Measurements from ENCODE around the gene PGA4.
"Not testable (repeated sequence)": the region's sequence is repeated elsewhere in the genome, so short reads cannot be mapped to it uniquely, and the experiment has no call there.

Gene PGA4

GRCh38 chr11:61250796-61251765 lies 28.9 kb downstream of the PGA4 start:
- DNase-seq (ENCODE audit: low read depth) = not testable (repeated sequence)

- DNase-seq (ENCODE audit: low read depth) = not testable (repeated sequence)
Observed at GRCh38 chr11:61252332-61252731, 30.2 kb downstream of the PGA4 start.

DNA sequence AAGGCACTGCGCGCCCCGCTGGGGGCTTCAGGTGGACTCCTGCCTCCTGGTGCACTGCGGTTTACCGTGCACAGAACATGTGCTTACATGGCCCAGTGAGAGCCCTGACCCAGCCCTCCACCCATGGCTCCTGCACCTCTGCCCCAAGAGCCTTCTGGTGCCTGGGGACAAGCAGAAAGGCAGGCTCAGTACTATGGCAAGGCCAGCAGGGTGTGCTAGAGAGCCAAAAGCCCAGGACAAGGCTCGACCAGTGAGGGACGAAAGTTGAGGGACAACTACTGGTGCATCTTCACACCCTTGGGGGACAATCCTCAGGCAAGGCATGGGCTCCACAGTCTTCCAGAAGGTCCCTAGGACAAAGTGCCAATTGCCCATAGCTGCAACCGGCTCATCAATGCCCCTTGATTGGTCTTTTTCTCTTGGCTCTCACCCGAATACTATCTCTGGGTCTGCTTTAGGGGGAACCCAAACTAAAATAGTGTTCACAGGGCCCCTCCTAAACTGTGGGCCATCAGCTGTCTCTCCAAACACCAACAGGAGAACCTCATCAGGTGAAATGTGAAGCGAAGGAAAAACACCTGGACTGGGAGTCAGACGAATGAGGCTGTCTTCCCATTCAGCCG lies 32.4 kb downstream of the PGA4 start:
- DNase-seq (ENCODE audit: low read depth) = peak; percentile 23

DNA sequence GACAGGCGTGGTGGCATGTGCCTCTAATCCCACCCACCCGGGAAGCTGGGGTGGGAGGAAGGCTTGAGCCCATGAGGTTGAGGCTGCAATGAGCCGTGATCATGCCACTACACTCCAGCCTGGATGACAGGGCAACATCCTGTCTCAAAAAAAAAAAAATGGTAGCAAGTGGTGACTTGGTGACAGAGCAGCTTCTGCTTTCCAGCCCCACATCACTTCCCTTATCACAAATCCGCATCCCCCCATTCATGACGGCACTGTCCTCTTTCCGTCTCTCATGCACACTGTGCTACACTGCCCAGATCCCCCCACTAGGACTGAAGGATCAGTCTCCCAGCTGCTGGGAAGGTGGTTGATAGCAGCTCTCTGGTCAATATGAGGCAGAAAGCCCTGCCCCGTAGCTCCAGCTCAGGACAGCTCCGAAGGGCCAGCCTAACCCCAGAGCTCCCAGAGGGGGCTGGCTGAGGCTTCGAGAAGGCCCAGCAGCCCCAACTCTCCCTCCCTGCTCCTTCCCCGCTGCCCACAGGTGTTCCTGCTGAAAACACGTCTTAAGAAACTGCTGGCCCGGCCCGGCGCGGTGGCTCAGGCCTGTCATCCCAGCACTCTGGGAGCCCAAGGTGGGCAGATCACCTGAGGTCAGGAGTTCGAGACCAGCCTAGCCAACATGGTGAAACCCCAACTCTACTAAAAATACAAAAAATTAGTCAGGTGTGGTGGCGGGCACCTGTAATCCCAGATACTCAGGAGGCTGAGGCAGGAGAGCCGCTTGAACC lies 34.7 kb downstream of the PGA4 start:
- no peak for DNase-seq (ENCODE audit: low read depth)

GRCh38 chr11:61258546-61258945 lies 36.4 kb downstream of the PGA4 start:
- no peak for DNase-seq (ENCODE audit: low read depth)

DNA sequence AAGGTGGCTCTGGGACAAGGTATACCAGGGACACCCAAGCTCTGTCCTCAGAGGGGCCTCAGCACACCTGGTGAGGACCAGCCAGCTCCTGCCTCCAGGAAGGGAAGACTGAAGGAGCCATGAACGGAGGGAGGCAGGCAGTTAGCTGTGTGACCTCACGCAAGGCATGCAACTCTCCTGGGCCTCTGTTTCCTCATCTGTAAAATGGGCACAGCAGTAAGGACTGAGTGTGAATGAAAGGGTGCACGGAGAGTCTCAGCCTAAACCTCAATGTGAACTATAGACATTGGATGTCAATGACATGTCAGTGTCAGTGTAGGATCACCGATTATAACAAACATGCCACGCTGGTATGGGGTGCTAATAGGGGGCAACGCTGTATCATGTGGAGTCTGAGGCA lies 37.2 kb downstream of the PGA4 start:
- no peak for DNase-seq (ENCODE audit: low read depth)

DNA sequence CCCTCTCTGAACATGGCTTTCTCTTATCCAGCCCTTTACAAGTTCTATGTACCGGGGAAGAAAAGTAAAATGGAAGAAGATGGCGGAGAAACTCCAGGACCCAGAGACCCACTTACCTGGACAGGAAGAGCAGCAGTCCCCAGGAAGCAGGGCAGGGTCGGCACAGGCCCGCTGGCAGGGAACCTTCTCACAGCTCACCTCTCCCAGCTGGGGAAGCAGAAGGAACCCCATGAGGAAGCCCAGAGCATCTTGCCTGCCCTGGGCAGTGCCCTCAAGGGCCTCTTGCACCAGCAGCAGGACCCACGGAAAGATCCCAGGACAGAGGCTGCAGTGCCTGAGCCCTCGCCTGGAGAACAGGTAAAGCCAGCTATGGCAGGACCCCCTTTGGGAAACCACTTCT lies 42.2 kb downstream of the PGA4 start:
- DNase-seq (ENCODE audit: low read depth) = no peak

GRCh38 chr11:61264795-61265194 lies 42.6 kb downstream of the PGA4 start:
- DNase-seq (ENCODE audit: low read depth) = no peak

DNA sequence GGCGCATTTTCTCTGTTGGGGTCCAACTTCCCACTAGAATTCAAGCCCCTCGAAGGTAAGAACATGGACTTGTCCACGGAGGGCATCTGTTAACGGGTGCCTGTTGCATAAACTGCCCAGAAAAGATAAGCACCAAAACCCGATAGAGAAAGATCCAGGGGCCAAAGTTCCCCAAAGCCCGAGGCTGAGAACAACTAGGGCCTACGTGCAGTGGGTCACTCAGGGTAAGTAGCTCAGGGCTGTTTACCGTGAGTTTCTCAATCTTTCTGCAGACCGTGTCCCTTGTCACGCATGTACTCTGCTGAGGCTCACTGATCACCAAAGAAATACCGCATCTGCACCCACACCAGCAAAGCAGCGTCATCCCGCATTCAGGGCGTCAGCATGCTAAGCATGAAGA lies 43.2 kb downstream of the PGA4 start:
- no peak for DNase-seq (ENCODE audit: low read depth)

DNA sequence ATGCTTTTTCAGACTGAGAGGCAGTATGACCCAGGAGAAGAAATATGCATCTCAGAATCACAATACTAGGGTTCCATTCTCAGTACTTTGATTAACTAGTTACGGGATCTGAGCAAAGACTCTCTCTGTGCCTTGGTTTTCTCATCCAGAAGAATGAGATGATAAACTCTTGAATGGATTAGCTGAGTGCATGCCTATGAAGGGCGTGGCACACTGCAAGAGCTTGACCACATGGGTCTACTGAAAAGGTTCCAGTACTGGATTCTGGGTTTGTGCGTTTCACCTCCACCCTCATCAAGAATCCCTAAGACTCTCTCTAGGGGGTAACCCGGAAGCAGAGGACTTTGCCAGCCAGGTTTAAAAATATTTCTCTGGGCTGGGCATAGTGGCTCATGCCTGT lies 44.5 kb downstream of the PGA4 start:
- DNase-seq (ENCODE audit: low read depth) = no peak

- DNase-seq (ENCODE audit: low read depth) = no peak
Observed at GRCh38 chr11:61267437-61267841, 45.3 kb downstream of the PGA4 start.

DNA sequence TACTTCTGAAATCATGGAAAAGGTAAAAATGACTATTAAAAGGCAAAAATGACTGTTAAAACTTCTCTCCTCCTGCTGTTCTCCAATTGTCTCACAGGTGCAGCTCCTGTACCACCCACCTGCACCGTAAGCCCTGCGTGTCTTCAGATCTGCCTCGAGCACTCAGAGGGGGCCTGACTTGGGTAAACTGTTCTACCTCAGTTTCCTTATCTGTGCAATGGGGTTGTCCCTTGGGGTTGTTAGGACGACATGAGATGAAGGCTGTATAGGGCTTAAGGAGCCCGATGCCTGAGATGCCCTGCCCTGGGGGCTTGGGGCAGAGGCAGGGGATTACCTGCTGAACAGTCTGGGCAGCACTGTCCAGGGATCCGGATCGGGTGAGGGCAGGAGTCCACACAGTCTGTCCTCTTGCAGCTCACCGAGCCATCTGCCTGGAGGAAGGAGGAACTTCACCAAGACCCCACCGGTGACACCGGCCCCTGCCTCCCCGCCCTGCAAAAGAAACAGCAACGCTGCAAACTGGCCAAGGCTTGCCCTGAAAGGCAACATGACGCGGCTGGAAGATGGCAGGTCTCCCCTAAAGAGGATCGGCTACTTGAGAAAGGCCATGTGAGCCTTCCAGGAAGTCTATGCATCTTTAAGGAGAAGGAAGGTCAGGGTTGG lies 46.6 kb downstream of the PGA4 start:
- no peak for DNase-seq (ENCODE audit: low read depth)

GRCh38 chr11:61270354-61271076 lies 48.4 kb downstream of the PGA4 start:
- DNase-seq (ENCODE audit: low read depth) = no peak

DNA sequence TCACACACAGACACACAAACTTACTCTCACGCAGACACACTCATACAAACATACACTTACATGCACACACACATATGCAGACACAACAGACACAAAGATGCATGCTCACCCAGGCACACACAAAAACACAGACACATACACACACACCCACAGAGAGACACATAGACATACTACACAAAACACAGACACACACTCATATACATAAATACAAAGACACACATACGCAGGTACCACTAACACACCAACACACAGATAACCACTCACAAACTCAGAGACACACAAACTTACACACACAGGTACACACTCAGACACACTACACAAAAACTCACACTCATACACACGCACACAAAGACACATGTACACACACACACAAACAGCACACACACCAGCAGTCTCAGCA lies 50.6 kb downstream of the PGA4 start:
- DNase-seq (ENCODE audit: low read depth) = no peak

DNA sequence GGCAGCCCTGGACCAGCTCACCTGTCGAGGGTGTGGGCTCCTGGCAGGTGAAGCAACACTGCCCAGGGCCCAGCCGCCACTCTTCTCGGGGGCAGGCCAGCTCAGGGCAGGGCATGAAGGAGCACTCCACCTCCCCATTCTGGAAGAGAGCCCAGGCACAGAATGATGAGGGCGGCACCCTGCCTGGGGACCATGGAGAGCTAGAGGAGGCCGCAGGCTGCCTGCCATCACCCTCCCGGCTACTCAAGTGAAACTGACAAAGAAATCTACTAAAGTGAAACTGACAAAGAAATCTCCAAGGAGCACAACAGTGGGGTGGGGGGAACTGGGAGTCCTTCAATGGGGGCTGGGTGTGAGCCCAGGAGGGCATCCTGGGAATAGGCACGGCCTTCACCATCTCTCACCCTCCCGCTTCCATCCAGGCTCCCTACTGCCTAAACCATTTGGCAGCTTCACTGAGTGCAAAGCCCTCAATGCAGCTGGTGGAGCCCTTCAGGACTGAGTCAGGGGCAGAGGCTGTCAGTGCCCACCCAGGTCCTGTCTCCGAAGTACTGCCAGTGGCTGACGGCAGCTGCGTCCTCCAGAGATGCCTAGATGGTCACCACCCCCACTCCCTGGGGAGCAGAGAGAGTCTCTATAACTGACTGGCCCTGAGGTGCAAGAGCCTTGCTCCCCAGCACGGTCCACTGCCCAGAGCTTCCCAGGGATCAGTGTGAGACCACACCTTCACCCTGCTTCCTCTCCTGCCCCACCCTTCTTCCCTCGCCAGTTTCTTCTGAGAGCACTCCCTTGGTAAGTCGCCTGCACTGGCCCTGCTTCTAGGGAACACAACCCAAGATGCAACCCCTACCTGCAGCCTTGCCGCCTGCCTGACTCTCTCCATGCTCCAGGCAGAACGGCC lies 51.3 kb downstream of the PGA4 start:
- DNase-seq (ENCODE audit: low read depth) = no peak

DNA sequence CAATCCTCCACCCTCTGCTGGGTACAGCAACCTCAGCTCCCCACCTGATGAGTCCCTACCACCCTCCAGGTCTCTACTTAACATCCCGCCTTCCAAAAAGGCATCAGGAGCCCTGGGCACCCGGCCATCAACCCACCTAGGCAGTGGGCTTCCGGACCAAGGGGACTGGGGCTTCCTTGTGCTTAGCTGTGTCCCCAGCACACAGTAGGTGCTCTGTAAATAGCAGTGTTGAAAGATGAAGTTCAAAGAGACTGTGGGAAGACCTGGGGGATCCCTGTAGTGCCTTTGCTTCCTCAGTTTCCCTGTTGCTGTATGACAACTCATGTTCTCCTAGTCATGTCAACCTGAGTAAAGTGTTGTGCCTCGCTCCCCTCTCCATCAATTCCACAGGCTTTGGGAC lies 51.9 kb downstream of the PGA4 start:
- no peak for DNase-seq (ENCODE audit: low read depth)

GRCh38 chr11:61275191-61275590 lies 53.0 kb downstream of the PGA4 start:
- DNase-seq (ENCODE audit: low read depth) = no peak

DNA sequence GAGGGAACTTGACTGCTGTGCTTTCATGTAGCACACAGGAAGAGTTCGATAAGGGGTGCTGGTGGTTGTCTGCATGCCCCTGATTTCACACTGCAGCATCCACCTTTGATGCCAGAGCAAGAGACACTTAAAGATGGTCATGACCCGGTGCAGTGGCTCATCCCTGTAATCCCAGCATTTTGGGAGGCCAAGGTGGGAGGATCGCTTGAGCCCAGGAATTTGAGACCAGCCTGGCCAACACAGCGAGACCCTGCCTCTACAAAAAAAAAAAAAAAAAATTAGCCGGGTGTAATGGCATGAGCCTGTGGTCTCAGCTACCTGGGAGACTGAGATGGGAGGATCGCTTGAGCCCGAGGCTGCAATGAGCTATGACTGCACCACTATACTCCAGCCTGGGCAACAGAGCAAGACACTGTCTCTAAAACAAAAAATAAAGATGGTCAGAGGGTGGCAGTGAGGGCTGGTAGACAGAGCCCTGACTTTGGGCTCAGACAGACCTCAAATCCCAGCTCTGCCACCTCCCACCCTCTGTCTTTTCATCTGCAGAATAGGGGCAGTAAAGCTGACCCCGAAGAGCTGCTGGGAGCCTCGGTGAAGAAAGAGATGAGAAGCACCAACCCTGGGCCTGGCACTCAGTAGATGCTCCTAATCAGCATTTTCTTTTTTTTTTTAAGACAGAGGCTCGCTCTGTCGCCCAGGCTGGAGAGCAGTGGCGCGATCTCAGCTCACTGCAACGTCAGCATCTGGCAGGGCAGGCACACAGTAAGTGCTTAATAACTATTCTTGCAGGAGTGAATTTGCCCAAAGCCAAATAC lies 55.2 kb downstream of the PGA4 start:
- no peak for DNase-seq (ENCODE audit: low read depth)

DNA sequence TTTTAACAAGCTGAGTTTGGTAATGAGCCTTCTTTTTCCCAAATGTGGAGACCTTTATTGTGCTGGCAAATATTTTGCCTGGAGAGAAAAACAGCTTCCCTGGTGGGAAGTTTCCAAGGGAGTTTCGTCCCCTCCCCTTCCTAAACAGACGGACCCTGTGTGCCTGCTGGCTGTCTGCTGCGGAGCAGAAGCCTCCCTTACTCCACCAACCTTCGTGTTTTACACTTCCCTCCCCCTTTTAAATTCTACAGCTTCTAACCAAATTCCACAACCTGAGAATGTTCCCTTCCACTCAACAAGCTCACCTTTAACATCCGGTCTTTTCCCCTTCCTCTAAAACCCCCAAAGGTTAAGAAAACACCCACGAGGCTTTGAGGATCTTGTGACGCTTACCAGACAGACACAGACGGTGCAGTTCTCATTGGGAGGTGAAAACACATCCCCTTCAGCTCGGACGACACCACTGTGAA lies 55.9 kb downstream of the PGA4 start:
- no peak for DNase-seq (ENCODE audit: low read depth)
